Measurements from ENCODE around the gene MICAL3. TPM values are rescaled to one million over a fixed set of nuclear protein-coding genes. Genes with fewer than 3 reads are reported as not detected.

MICAL3 gene
- polyA plus RNA-seq, 2 of the 4 experiments (the other 2 are of a cell fraction), result 20.5 to 30.1 TPM

GRCh38 chr22:17866621-17867020 lies 157.7 kb downstream of the MICAL3 start:
- H3K9me3 ChIP-seq, result no peaks in the 10 kb centered on the region
- H3K4me1 ChIP-seq, result no peaks in the 10 kb centered on the region
- TF ChIP-seq JUN (IDR thresholded peaks at IDR 0.05) (no peak), GATA3 (IDR thresholded peaks at IDR 0.05; ENCODE audit: borderline replicate concordance) (no peak), SREBF2 (IDR thresholded peaks at IDR 0.05) (no peak), MAX (IDR thresholded peaks at IDR 0.05) (no peak), EHMT2 (IDR thresholded peaks at IDR 0.05; ENCODE audit: low read depth) (no peak), CHD4 (IDR thresholded peaks at IDR 0.05; ENCODE audit: borderline replicate concordance) (no peak), CTCF (IDR thresholded peaks at IDR 0.05) (no peak), HOXB5 (CRISPR knock-in tag; IDR thresholded peaks at IDR 0.05) (no peak), PHF8 (IDR thresholded peaks at IDR 0.05; ENCODE audit: borderline replicate concordance, low read depth) (no peak), PBX3 (IDR thresholded peaks at IDR 0.05) (no peak), HMGXB4 (CRISPR knock-in tag; IDR thresholded peaks at IDR 0.05; ENCODE audit: borderline replicate concordance) (no peak)
- FAIRE-seq, result no peak
- H3K27ac ChIP-seq, result no peak overlapping the region
- WGBS (ENCODE audit: missing lambda C conversion rate), result 89% methylated on average over 7 of the region's 7 CpGs
- ATAC-seq, result no peak
- H3K4me3 ChIP-seq, result no peak overlapping the region
- no peak overlapping the region for H3K4me2 ChIP-seq
- no peak for DNase-seq (ENCODE audit: low read depth in 1 of 2, low spot score in 1 of 2)
- POLR2A ChIA-PET, result no interaction called here
- CTCF ChIA-PET, result interaction anchor here (1.7 to 1.8 kb wide), 2 partner anchors 16 to 210 kb away, joined by 3 to 4 read pairs; no protein-coding TSS in a partner anchor

DNA sequence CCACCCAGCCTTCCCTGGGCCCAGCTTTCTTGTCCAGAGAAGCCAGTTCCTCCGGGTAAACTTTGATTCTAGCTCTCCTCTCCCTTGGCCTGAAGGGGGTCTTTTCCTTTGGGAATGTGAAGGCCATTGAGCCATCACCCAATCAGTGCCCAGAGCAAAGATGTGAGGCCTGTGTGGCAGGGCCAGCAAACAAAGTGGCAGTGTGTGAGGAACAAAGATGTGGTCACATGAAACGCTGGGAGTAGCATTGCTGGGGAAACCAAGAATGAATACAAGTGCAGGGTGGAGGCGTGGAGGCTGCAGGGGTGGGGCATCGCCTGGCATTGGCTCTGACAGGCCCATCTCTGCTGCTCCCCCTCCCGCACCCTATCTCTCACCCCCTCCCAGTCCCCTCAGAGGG lies 158.2 kb downstream of the MICAL3 start:
- no peak for DNase-seq (ENCODE audit: low read depth in 1 of 2, low spot score in 1 of 2)
- Histone ChIP-seq H3K27ac (no peak overlapping the region), H3K9me3 (no peaks in the 10 kb centered on the region), H3K4me1 (no peaks in the 10 kb centered on the region), H3K4me2 (no peak overlapping the region), H3K4me3 (no peak overlapping the region)
- POLR2A ChIA-PET, result no interaction called here
- TF ChIP-seq RNF2 (IDR thresholded peaks at IDR 0.05; ENCODE audit: borderline replicate concordance, low read depth) (no peak), FOXS1 (CRISPR knock-in tag; IDR thresholded peaks at IDR 0.05) (no peak), NPAS2 (CRISPR knock-in tag; IDR thresholded peaks at IDR 0.05; ENCODE audit: borderline replicate concordance) (no peak), MAFK (IDR thresholded peaks at IDR 0.05; ENCODE audit: partially characterized antibody) (no peak), RFX5 (IDR thresholded peaks at IDR 0.05) (no peak), JUN (IDR thresholded peaks at IDR 0.05) (no peak), SREBF2 (IDR thresholded peaks at IDR 0.05) (no peak), BHLHE40 (IDR thresholded peaks at IDR 0.05; ENCODE audit: low read depth, low read length) (no peak), FOSL2 (IDR thresholded peaks at IDR 0.05) (no peak), FOSL2 (CRISPR knock-in tag; IDR thresholded peaks at IDR 0.05) (no peak), EP300 (IDR thresholded peaks at IDR 0.05) (no peak), CHD4 (IDR thresholded peaks at IDR 0.05; ENCODE audit: borderline replicate concordance) (no peak)
- TF ChIP-seq, protein P1, sequence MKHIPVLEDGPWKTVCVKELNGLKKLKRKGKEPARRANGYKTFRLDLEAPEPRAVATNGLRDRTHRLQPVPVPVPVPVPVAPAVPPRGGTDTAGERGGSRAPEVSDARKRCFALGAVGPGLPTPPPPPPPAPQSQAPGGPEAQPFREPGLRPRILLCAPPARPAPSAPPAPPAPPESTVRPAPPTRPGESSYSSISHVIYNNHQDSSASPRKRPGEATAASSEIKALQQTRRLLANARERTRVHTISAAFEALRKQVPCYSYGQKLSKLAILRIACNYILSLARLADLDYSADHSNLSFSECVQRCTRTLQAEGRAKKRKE (CRISPR knock-in tag; IDR thresholded peaks at IDR 0.05; ENCODE audit: low read depth), result no peak
- no peak for FAIRE-seq
- CTCF ChIA-PET, result interaction anchor here (1.7 to 1.8 kb wide), 2 partner anchors 36 to 211 kb away, joined by 3 to 4 read pairs; no protein-coding TSS in a partner anchor
- WGBS (ENCODE audit: missing lambda C conversion rate), result 93% methylated on average over 5 of the region's 5 CpGs
- ATAC-seq, result no peak
